HG03354 (cell line): Measurements from ENCODE around the gene MCOLN1.
"Not testable (repeated sequence)": the region's sequence is repeated elsewhere in the genome, so short reads cannot be mapped to it uniquely, and the experiment has no call there.

Experiments used
- ATAC-seq: cut with Tn5 transposase; IDR thresholded peaks from one replicate; pipeline ENCODE4 v1.9.1; 2021; ENCODE audit warnings: mild to moderate bottlenecking; ENCODE audit not compliant: unreplicated experiment, poor library complexity, severe bottlenecking

MCOLN1 gene

GRCh38 chr19:7522923-7523667, 671 bp downstream of the MCOLN1 start:
- no peak for ATAC-seq

- ATAC-seq = no peak
Observed at GRCh38 chr19:7524523-7524922, 2.1 kb downstream of the MCOLN1 start.

GRCh38 chr19:7524992-7525739, 2.7 kb downstream of the MCOLN1 start:
- ATAC-seq = no peak

GRCh38 chr19:7526059-7526929, 3.9 kb downstream of the MCOLN1 start:
- no peak for ATAC-seq

- ATAC-seq = no peak
Observed at GRCh38 chr19:7527516-7528191, 5.2 kb downstream of the MCOLN1 start.

GRCh38 chr19:7528192-7528519, 5.7 kb downstream of the MCOLN1 start:
- no peak for ATAC-seq

GRCh38 chr19:7528522-7529245, 6.3 kb downstream of the MCOLN1 start:
- ATAC-seq = no peak

GRCh38 chr19:7529246-7529600, 6.8 kb downstream of the MCOLN1 start:
- ATAC-seq = no peak

GRCh38 chr19:7529610-7530490, 7.4 kb downstream of the MCOLN1 start:
- ATAC-seq = no peak

- ATAC-seq = no peak
Observed at GRCh38 chr19:7533281-7533885, 11.0 kb downstream of the MCOLN1 start.

- ATAC-seq = peak; percentile 37
Observed at GRCh38 chr19:7533925-7534480, 11.6 kb downstream of the MCOLN1 start.

- peak; percentile 13 for ATAC-seq
Observed at GRCh38 chr19:7534531-7535046, 12.2 kb downstream of the MCOLN1 start.

GRCh38 chr19:7535047-7535997, 12.9 kb downstream of the MCOLN1 start, which contains the start of gene PNPLA6:
Gene PNPLA6 (plus strand): TSS chr19:7535717. CDS start chr19:7535789, 72 bp downstream.
- ATAC-seq = peak; percentile 66

- ATAC-seq = peak; percentile 2
Observed at GRCh38 chr19:7535998-7536695, 13.7 kb downstream of the MCOLN1 start.

GRCh38 chr19:7538990-7539389, 16.6 kb downstream of the MCOLN1 start:
- not testable (repeated sequence) for ATAC-seq
